Measurements from ENCODE around the gene IL4.
A peak's percentile ranks its signal among the peaks of the same experiment; 100 is the strongest.

GRCh38 chr5:132656774-132657355 is 16.9 kb upstream of the IL4 start:
- TF ChIP-seq CTCF (optimal IDR thresholded peaks at IDR 0.05 in 1 of 3, IDR thresholded peaks at IDR 0.05 in 1 of 3, conservative IDR thresholded peaks at IDR 0.05 in 1 of 3; ENCODE audit: extremely low read depth in 1 of 3, insufficient read depth in 2 of 3, low read length in 3 of 3) = no peak
- TF ChIP-seq EZH2 (IDR thresholded peaks at IDR 0.05; ENCODE audit: low read length) = peak; percentile 38

All from keratinocyte (primary cell).